Right atrium auricular region (tissue), 2 donors: Measurements from ENCODE around the gene CTH. TPM values are rescaled to one million over a fixed set of nuclear protein-coding genes. Genes with fewer than 3 reads are reported as not detected.

Experiments used
- DNase-seq: peaks from one replicate; pipeline ENCODE4 v3.0.0-alpha.2; 2019; ENCODE audit warnings: low spot score
- H3K27ac ChIP-seq, 2 donors: fragments of 200-600 bp; sonication (generic); 1 replicate in 1 of 2; 2 replicates in 1 of 2; pipeline ENCODE4 v1.5.1; 2016 to 2019
- H3K27me3 ChIP-seq, 2 donors: fragments of 200-600 bp; sonication (generic); one replicate each; pipeline versions ENCODE4 v1.5.1 to v1.6.0; 2017 to 2019
- H3K36me3 ChIP-seq: fragments of 200-600 bp; sonication (generic); one replicate; pipeline ENCODE4 v1.5.1; 2016
- H3K4me1 ChIP-seq, 2 donors: fragments of 200-600 bp; sonication (generic); one replicate each; pipeline versions ENCODE4 v1.5.1 to v1.6.0; 2017 to 2019
- H3K4me3 ChIP-seq, 2 donors: fragments of 200-600 bp; sonication (generic); 1 replicate in 1 of 2; 2 replicates in 1 of 2; pipeline ENCODE4 v1.5.1; 2017 to 2019; ENCODE audit warnings: mild to moderate bottlenecking in 1 of 2, moderate library complexity in 1 of 2
- H3K9me3 ChIP-seq, 2 donors: fragments of 200-600 bp; sonication (generic); one replicate each; pipeline ENCODE4 v1.5.1; 2019
- CTCF ChIP-seq, 2 donors: fragments of 200-600 bp; sonication (generic); IDR thresholded peaks; one replicate each; pipeline ENCODE4 v1.5.1; 2019; ENCODE audit warnings: antibody characterized with exemption in 2 of 2
- total RNA-seq, 2 donors: library from RNA; depleted of rRNA; stranded (reverse); fragments of >200 nt; gene quantifications; one replicate each; pipeline ENCODE4 v1.1.0, GENCODE V29; 2016

The CTH gene
- total RNA-seq, 2 donors from 2014 or later: 1.0 to 1.6 TPM

- DNase-seq: no peak
- Histone ChIP-seq H3K4me1 (peaks cover 0 to 9% of the 10 kb centered on the region in 2 donors), H3K4me3 (no peak overlapping the region), H3K9me3 (no peaks in the 10 kb centered on the region), H3K27ac (no peak overlapping the region), H3K27me3 (no peaks in the 10 kb centered on the region), H3K36me3 (no peaks in the 10 kb centered on the region)
- TF ChIP-seq CTCF (IDR thresholded peaks at IDR 0.05): peak; percentile 22 to 64
Observed at GRCh38 chr1:70487910-70488665, 77.0 kb downstream of the CTH start.

Other genes with a start within 250 kb of the CTH start
- 10 to 100 TPM in 1 of 2 donors, 1 to 10 TPM in 1; 8.1 to 14.5 TPM for gene LRRC40, start 205.7 kb upstream of the CTH start, total RNA-seq
- 10 to 100 TPM; 38.4 to 47.9 TPM for gene SRSF11, start 189.9 kb upstream of the CTH start, total RNA-seq
- 10 to 100 TPM in 1 of 2 donors, 1 to 10 TPM in 1; 8.1 to 11.4 TPM for gene ANKRD13C, start 56.5 kb upstream of the CTH start, total RNA-seq